GM12872 (cell line): Measurements from ENCODE around the gene FAM151A.

Experiments
- CTCF ChIP-seq: IDR thresholded peaks from 3 replicates; pipeline ENCODE4 v1.5.1; 2011; ENCODE audit warnings: low read depth, mild to moderate bottlenecking, low read length, moderate library complexity; ENCODE audit not compliant: insufficient read depth

FAM151A gene

GRCh38 chr1:54610601-54611580 is 12.4 kb downstream of the FAM151A start:
- no peak for TF ChIP-seq CTCF

GRCh38 chr1:54610048-54610447 is 13.3 kb downstream of the FAM151A start:
- no peak for TF ChIP-seq CTCF

GRCh38 chr1:54609301-54609921 is 13.9 kb downstream of the FAM151A start:
- no peak for TF ChIP-seq CTCF

- no peak for TF ChIP-seq CTCF
Observed at GRCh38 chr1:54608566-54609230, 14.6 kb downstream of the FAM151A start.

GRCh38 chr1:54607821-54608565 is 15.3 kb downstream of the FAM151A start:
- no peak for TF ChIP-seq CTCF

- no peak for TF ChIP-seq CTCF
Observed at GRCh38 chr1:54606990-54607325, 16.4 kb downstream of the FAM151A start.
